ENCODE measurements around the gene ZBED2.

- TF ChIP-seq CTCF (IDR thresholded peaks at IDR 0.05) (no peak), POLR2AphosphoS5 (IDR thresholded peaks at IDR 0.05) (no peak), POLR2A (IDR thresholded peaks at IDR 0.05) (no peak), EP300 (IDR thresholded peaks at IDR 0.05) (no peak)
Measured at GRCh38 chr3:111616417-111617105, 21.4 kb upstream of the ZBED2 start.

All from stomach (tissue), 4 donors.